NCI-H524 treated with DMSO at 0.1 percent for 48 hours (cell line): ENCODE data around the gene LONP1.

Experiments
- DNase-seq: peaks from one replicate; lab custom pipeline; 2025; lab: John Stamatoyannopoulos, UW

Gene LONP1

DNA sequence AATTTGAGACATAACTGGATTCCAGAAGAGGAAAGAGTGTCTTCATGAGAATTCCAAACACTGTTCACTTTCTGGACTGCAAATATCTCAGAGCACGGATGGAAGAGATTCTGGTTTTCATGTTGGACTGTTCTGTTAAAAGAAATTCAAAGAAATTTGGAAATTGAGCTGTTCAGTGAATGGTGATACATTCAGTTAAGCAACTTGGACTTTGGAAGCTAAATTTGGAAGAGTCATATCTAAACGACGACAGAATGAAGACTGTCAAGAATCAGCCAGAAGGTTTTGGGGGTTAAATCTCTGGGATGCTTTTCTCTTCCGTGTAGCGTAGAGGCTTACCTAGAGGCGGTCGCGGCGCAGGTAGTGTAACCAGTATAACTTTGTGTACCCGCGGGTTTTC is 71.5 kb downstream of the LONP1 start:
- DNase-seq = no peak

DNA sequence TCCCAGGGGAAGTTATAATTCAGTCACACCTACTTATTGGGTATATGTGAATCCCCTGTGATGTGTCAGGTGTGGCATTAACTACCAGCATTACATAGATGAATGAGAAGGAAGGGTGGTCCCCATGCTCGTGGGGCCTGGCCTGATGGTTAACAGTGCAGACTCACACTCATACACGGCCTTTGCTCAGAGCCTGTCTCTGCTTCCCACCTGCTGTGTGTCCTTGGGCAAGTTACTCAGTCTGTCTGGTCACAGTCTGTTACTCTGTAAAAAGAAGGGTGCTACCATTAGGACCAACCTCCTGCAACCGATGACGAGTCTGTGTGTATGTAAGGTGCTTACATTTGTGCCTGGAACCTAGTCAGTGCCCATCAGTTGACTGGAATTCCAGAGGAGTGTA is 73.2 kb downstream of the LONP1 start:
- DNase-seq = no peak

- DNase-seq = no peak
These were observed 74.5 kb downstream of the LONP1 start for GRCh38 chr19:5645409-5645808.

DNA sequence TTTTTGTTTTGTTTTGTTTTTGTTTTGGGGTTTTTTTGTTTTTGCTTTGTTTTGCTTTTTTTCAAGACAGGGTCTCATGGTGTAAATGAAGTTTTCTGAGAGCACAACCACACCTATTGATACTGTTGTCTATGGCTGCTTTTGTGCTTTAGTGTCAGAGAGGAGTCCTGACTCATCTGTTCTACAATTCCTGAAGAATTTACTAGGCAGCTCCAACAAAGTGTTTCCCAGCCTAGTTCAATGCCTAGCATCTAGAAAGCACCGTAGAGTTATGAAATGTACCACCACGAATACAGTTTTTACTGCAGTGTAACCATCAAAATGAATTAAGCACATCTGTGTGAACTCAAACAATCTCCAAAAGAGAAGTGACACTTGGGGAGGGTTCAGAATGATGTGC is 75.9 kb downstream of the LONP1 start:
- no peak for DNase-seq

DNA sequence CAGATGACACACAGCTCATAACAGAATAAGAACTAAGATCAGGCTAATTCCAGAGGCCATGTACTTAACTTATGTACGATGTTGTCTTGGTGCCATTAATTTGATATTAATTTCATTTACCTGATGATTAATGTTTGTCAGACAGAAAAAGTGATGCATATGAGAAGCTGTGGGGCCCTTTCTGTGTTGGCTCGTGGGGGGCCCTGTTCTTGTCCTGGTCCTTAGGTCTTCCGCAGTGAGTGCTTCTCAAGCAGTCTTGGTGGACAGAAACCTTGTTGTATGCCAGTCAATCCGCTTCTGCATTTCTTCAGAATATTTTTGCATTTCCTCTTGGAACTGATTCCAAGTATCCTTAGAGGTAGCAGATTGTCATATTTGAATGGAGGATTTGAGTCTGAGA is 76.9 kb downstream of the LONP1 start:
- no peak for DNase-seq

DNA sequence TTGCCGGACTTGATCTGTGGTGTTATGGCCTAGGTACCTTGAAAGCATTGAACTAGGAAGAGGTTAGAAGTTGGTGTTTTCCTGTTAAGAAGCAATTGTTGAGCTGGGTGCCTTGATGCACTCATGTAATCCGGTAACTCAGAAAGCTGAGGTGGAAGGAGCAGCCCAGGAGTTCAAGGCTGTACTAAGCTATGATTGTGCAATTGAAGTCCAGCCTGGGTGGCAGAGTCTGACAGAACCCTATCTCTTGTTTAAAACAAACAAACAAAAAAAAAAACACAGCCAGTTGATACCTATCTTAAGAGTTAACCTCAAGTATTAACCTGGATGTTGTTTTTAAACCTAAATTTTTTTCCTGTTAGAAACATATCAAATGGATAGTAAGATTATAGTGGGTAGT is 77.7 kb downstream of the LONP1 start:
- DNase-seq = no peak
